GM12865 (cell line): ENCODE measurements around the gene CD248.
"Not testable (repeated sequence)": the region's sequence is repeated elsewhere in the genome, so short reads cannot be mapped to it uniquely, and the experiment has no call there.

ENCODE experiments used
- DNase-seq: peaks from one replicate; pipeline ENCODE4 v3.0.0; 2010; ENCODE audit warnings: low read depth
- H3K4me3 ChIP-seq: 2 replicates; pipeline ENCODE4 v1.5.1; 2011; ENCODE audit warnings: mild to moderate bottlenecking, low read depth, low read length, control low read depth
- CTCF ChIP-seq: IDR thresholded peaks from 2 replicates; pipeline ENCODE4 v1.5.1; 2011; ENCODE audit warnings: low read length, control low read depth, low read depth, inconsistent platforms; ENCODE audit not compliant: insufficient read depth; ENCODE audit errors: missing control alignments

The CD248 gene

GRCh38 chr11:66362481-66363147 lies 45.8 kb upstream of the CD248 start:
- no peak for TF ChIP-seq CTCF
- DNase-seq: no peak
- no peak overlapping the region for H3K4me3 ChIP-seq

GRCh38 chr11:66361502-66361941 lies 44.7 kb upstream of the CD248 start:
- no peak for DNase-seq
- no peak overlapping the region for H3K4me3 ChIP-seq
- no peak for TF ChIP-seq CTCF

GRCh38 chr11:66360406-66361073 lies 43.7 kb upstream of the CD248 start:
- DNase-seq: no peak
- no peak overlapping the region for H3K4me3 ChIP-seq

GRCh38 chr11:66359662-66360087 lies 42.8 kb upstream of the CD248 start:
- no peak for TF ChIP-seq CTCF
- no peak overlapping the region for H3K4me3 ChIP-seq
- DNase-seq: no peak

More at GRCh38 chr11:66360406-66361073, 43.7 kb upstream of the CD248 start:
- TF ChIP-seq CTCF: no peak

GRCh38 chr11:66350560-66351235 lies 33.9 kb upstream of the CD248 start:
- H3K4me3 ChIP-seq, DNase-seq: not testable (repeated sequence)

- TF ChIP-seq CTCF: no peak
- no peak overlapping the region for H3K4me3 ChIP-seq
- DNase-seq: no peak
These were observed 32.2 kb upstream of the CD248 start for GRCh38 chr11:66349084-66349386.

GRCh38 chr11:66347425-66348276 lies 30.8 kb upstream of the CD248 start, which contains the start of gene B4GAT1:
Gene B4GAT1, minus strand, starts transcription at chr11:66347629. Its CDS starts 84 bp downstream, at chr11:66347545.
- peak; percentile 94 for DNase-seq
- H3K4me3 ChIP-seq: peak within 1 kb of the TSS; percentile 95
- no peak for TF ChIP-seq CTCF
